Measurements from ENCODE around the gene SERPINB6. TPM values are rescaled to one million over a fixed set of nuclear protein-coding genes. Genes with fewer than 3 reads are reported as not detected.

Gene SERPINB6
- polyA plus RNA-seq, 2 of the 4 experiments (the other 2 are of a cell fraction), result 104 to 126 TPM

DNA sequence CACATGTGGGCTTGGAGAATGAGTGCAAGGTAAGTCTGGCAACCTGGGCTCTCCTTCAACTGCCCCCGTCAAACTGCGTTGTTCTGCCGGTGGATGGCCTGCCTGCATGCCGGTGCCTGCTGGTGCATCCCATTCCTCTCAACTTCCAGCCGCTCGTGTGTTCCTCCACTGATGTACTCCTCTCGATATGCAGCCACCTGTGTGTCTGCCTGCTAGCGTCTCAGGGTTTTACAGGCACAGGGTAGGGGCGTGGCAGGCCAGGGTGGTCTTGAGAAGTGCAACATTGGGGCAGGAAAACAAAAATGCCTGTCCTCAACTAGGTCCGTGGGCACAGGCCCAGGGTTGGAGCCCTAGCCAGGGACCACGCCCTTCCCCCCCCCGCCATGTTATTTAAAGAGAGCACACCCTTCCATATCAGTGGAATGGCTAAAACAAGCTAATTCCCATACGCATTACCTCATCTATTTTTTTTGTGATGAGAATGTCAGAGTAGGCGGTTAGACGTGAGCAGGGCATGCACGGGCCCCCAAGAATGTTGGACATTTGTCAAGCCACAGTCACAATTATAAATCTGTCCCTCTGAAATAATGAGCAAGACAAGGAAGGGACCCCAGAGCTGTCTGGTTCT lies 33.2 kb downstream of the SERPINB6 start:
- WGBS (ENCODE audit: missing lambda C conversion rate), result 67% methylated on average over 15 of the region's 16 CpGs
- Histone ChIP-seq H3K4me2 (no peak overlapping the region), H3K4me3 (no peak overlapping the region), H3K4me1 (no peaks in the 10 kb centered on the region), H3K9me3 (no peaks in the 10 kb centered on the region), H3K27ac (no peak overlapping the region)
- FAIRE-seq, result no peak
- ChIA-PET POLR2A (no interaction called here), CTCF (interaction anchor here (0.7 to 15.9 kb wide), 7 partner anchors 9 to 127 kb away, joined by 3 to 244 read pairs (median 4); partner anchors contain the start of gene SERPINB1)
- no peak for ATAC-seq
- TF ChIP-seq PHF8 (IDR thresholded peaks at IDR 0.05; ENCODE audit: borderline replicate concordance, low read depth), result no peak
- no peak for TF ChIP-seq BHLHE40 (IDR thresholded peaks at IDR 0.05; ENCODE audit: low read depth, low read length)
- TF ChIP-seq CBX2 (IDR thresholded peaks at IDR 0.05; ENCODE audit: borderline replicate concordance, low read depth), result no peak
- TF ChIP-seq MYC (IDR thresholded peaks at IDR 0.05; ENCODE audit: borderline replicate concordance, low read length), result no peak
- no peak for TF ChIP-seq KDM5A (IDR thresholded peaks at IDR 0.05)
- TF ChIP-seq HOXA7 (CRISPR knock-in tag; IDR thresholded peaks at IDR 0.05), result no peak
- no peak for TF ChIP-seq CEBPB (IDR thresholded peaks at IDR 0.05)
- TF ChIP-seq CBX8 (IDR thresholded peaks at IDR 0.05), result no peak
- TF ChIP-seq HDAC2 (IDR thresholded peaks at IDR 0.05), result no peak
- TF ChIP-seq, protein P1, sequence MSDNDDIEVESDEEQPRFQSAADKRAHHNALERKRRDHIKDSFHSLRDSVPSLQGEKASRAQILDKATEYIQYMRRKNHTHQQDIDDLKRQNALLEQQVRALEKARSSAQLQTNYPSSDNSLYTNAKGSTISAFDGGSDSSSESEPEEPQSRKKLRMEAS (IDR thresholded peaks at IDR 0.05), result no peak
- TF ChIP-seq EHF (CRISPR knock-in tag; IDR thresholded peaks at IDR 0.05), result no peak
- TF ChIP-seq, protein P2, sequence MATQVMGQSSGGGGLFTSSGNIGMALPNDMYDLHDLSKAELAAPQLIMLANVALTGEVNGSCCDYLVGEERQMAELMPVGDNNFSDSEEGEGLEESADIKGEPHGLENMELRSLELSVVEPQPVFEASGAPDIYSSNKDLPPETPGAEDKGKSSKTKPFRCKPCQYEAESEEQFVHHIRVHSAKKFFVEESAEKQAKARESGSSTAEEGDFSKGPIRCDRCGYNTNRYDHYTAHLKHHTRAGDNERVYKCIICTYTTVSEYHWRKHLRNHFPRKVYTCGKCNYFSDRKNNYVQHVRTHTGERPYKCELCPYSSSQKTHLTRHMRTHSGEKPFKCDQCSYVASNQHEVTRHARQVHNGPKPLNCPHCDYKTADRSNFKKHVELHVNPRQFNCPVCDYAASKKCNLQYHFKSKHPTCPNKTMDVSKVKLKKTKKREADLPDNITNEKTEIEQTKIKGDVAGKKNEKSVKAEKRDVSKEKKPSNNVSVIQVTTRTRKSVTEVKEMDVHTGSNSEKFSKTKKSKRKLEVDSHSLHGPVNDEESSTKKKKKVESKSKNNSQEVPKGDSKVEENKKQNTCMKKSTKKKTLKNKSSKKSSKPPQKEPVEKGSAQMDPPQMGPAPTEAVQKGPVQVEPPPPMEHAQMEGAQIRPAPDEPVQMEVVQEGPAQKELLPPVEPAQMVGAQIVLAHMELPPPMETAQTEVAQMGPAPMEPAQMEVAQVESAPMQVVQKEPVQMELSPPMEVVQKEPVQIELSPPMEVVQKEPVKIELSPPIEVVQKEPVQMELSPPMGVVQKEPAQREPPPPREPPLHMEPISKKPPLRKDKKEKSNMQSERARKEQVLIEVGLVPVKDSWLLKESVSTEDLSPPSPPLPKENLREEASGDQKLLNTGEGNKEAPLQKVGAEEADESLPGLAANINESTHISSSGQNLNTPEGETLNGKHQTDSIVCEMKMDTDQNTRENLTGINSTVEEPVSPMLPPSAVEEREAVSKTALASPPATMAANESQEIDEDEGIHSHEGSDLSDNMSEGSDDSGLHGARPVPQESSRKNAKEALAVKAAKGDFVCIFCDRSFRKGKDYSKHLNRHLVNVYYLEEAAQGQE (IDR thresholded peaks at IDR 0.05), result no peak
- TF ChIP-seq KDM1A (IDR thresholded peaks at IDR 0.05; ENCODE audit: low read depth), result no peak
- no peak for DNase-seq (ENCODE audit: low read depth in 1 of 2, low spot score in 1 of 2)

DNA sequence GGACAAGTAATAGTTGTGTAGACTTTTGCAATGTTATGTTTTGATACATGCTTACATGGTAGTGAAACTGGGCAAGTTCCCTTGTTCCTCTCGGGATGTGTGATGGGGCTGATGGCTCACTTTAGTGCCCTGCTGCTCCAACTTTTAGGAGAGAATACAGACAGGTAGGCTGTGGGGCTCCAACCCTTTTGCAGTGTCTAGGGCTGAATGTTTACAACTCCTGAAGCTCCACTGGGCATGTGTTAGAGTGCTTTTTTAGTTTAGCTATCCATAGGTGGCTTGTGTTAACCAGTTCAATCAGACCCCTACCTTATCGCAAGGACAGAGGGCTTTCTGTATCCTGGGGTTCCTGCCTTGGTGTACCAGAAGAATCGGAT lies 33.8 kb downstream of the SERPINB6 start:
- H3K9me3 ChIP-seq, result no peaks in the 10 kb centered on the region
- ChIA-PET CTCF (interaction anchor here (0.8 to 15.9 kb wide), 8 partner anchors 8 to 147 kb away, joined by 3 to 244 read pairs (median 6); partner anchors contain the start of gene SERPINB1), POLR2A (no interaction called here)
- peaks cover under 1% of the 10 kb centered on the region; the same call in 2 of the 3 replicates for H3K4me1 ChIP-seq
- no peak overlapping the region for H3K27ac ChIP-seq
- TF ChIP-seq HOXB13 (CRISPR knock-in tag; IDR thresholded peaks at IDR 0.05; ENCODE audit: low read depth) (no peak), RAD21 (conservative IDR thresholded peaks at IDR 0.05 in 1 of 2, IDR thresholded peaks at IDR 0.05 in 1 of 2) (no peak), PHF8 (IDR thresholded peaks at IDR 0.05; ENCODE audit: borderline replicate concordance, low read depth) (no peak), CHD4 (IDR thresholded peaks at IDR 0.05; ENCODE audit: borderline replicate concordance) (no peak), CBX8 (IDR thresholded peaks at IDR 0.05) (no peak), MAZ (IDR thresholded peaks at IDR 0.05; ENCODE audit: borderline replicate concordance, low read depth, low read length) (no peak), EHF (CRISPR knock-in tag; IDR thresholded peaks at IDR 0.05) (no peak), NR3C1 (IDR thresholded peaks at IDR 0.05) (no peak), EP300 (IDR thresholded peaks at IDR 0.05) (no peak), MYC (IDR thresholded peaks at IDR 0.05; ENCODE audit: borderline replicate concordance, low read length) (no peak), BHLHE40 (IDR thresholded peaks at IDR 0.05; ENCODE audit: low read depth, low read length) (no peak), EHMT2 (IDR thresholded peaks at IDR 0.05; ENCODE audit: low read depth) (no peak), ESRRA (IDR thresholded peaks at IDR 0.05; ENCODE audit: borderline replicate concordance, low read length) (no peak)
- TF ChIP-seq, protein P1 (IDR thresholded peaks at IDR 0.05), result no peak
- TF ChIP-seq, protein P3, sequence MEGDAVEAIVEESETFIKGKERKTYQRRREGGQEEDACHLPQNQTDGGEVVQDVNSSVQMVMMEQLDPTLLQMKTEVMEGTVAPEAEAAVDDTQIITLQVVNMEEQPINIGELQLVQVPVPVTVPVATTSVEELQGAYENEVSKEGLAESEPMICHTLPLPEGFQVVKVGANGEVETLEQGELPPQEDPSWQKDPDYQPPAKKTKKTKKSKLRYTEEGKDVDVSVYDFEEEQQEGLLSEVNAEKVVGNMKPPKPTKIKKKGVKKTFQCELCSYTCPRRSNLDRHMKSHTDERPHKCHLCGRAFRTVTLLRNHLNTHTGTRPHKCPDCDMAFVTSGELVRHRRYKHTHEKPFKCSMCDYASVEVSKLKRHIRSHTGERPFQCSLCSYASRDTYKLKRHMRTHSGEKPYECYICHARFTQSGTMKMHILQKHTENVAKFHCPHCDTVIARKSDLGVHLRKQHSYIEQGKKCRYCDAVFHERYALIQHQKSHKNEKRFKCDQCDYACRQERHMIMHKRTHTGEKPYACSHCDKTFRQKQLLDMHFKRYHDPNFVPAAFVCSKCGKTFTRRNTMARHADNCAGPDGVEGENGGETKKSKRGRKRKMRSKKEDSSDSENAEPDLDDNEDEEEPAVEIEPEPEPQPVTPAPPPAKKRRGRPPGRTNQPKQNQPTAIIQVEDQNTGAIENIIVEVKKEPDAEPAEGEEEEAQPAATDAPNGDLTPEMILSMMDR (IDR thresholded peaks at IDR 0.05), result no peak
- TF ChIP-seq, protein P4, sequence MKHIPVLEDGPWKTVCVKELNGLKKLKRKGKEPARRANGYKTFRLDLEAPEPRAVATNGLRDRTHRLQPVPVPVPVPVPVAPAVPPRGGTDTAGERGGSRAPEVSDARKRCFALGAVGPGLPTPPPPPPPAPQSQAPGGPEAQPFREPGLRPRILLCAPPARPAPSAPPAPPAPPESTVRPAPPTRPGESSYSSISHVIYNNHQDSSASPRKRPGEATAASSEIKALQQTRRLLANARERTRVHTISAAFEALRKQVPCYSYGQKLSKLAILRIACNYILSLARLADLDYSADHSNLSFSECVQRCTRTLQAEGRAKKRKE (CRISPR knock-in tag; IDR thresholded peaks at IDR 0.05; ENCODE audit: low read depth), result no peak
- TF ChIP-seq, protein P5, sequence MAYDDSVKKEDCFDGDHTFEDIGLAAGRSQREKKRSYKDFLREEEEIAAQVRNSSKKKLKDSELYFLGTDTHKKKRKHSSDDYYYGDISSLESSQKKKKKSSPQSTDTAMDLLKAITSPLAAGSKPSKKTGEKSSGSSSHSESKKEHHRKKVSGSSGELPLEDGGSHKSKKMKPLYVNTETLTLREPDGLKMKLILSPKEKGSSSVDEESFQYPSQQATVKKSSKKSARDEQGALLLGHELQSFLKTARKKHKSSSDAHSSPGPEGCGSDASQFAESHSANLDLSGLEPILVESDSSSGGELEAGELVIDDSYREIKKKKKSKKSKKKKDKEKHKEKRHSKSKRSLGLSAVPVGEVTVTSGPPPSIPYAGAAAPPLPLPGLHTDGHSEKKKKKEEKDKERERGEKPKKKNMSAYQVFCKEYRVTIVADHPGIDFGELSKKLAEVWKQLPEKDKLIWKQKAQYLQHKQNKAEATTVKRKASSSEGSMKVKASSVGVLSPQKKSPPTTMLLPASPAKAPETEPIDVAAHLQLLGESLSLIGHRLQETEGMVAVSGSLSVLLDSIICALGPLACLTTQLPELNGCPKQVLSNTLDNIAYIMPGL (CRISPR knock-in tag; IDR thresholded peaks at IDR 0.05; ENCODE audit: borderline replicate concordance), result no peak
- FAIRE-seq (no peak), ATAC-seq (no peak; a peak in 1 of 6 replicates), DNase-seq (ENCODE audit: low read depth in 1 of 2, low spot score in 1 of 2) (no peak)
- 88% methylated on average over 1 of the region's 3 CpGs for WGBS (ENCODE audit: missing lambda C conversion rate)
- no peak overlapping the region for H3K4me2 ChIP-seq
- no peak overlapping the region for H3K4me3 ChIP-seq

All from A549 (cell line).